Islet of Langerhans (tissue), 1 donor: ENCODE measurements around the gene MLLT10.

ENCODE experiments used
- FAIRE-seq: peaks from one replicate; lab custom pipeline; 2011; peaks lifted over from hg19 to GRCh38; lab: Jason Lieb, UNC

MLLT10 gene

DNA sequence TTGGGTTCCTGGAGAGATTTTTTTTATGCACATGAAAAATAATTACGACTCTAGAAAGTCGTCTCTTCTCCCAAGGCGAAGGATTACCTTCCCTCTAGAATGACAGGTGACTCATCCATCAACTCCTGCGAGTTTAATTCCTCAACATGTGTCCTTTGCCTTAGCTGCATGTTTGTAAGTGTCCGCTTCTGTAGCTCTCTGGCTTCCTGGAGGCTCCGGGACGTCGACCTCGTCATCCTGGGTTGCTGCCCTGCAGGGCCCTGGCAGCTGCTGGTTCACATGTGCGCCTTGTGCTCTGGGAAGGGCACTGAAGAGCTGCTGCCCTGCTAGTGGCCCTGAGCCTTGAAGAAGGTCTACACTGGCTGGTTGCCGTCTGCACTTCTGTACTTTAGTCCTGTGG, 210.2 kb downstream of the MLLT10 start:
- FAIRE-seq = no peak

DNA sequence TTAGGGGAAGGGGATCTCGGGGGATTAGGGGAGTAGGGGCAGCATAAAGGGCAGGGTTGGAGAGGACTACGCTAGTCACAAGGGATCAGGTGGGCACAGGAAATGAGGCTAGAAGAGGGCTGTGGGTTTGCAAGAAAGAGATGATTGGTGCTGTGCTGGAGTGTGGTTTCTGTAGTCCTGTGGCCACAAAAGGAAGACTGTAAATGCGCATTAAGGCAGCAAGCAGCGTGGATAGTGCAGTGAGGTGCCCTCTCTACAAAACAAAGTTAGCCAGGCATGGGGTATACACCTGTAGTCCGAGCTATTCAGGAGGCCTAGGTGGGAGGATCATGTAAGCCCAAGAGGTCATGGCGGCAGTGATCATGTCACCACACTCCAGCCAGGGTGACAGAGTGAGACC, 212.1 kb downstream of the MLLT10 start:
- no peak for FAIRE-seq

DNA sequence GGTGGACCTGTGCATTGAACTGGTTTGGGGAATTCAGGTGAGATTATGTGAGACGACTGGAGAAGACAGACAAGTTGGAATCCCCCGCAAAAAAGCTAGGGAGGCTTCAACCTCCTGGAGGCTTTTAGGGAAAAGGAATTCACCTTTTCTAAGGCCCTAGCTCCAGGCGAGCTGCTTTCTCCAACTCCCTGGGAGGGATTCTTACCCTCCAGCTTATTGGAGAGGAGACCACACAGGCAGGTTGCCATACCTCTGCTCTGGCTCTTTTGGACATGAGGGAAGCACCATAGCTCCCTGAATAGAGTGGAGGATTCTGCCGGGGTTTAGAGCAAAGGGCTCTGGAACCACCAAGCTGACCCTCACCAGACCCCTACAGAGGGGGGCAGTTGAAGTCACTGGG, 213.8 kb downstream of the MLLT10 start:
- FAIRE-seq = no peak

- FAIRE-seq = no peak
Measured at GRCh38 chr10:21749788-21750187, 215.8 kb downstream of the MLLT10 start.

GRCh38 chr10:21750424-21750823, 216.4 kb downstream of the MLLT10 start:
- FAIRE-seq = no peak

DNA sequence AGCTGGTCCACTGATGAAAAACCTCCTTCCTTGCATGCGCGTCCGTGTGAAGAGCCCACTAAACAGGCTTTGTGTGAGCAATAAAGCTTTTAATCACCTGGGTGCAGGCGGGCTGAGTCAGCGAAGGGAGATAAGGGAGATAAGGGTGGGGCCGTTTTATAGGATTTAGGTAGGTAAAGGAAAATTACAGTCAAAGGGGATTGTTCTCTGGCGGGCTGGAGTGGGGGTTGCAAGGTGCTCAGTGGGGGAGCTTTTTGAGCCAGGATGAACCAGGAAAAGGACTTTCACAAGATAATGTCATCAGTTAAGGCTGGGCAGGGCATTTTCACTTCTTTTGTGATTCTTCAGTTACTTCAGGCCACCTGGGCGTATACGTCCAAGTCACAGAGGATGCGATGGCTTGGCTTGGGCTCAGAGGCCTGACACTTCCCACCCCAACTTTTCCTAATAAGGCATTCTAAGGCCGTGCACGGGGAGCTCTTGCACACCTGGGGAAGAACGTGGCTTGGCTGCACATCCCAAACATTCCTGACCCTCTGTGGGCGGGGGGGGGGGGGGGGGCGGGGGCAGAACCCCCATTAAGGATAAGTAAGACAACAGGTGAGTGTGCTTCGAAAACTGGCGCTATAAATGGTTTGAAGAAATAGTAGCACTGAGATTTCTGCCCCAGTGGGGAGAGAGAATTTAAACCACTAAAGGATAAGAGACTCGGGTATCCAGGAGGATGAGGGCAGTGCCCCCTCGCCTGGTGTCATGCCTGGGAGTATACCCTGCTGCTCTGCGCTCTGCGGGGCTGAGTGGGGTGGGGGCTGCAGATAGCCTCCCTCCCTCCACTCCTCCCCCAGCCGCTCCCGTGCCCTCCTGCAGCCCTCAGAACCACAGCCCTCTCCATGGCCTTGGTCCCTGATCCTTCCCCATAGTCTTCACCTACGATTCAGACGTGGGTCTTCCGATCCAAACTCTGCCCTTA, 217.6 kb downstream of the MLLT10 start:
- FAIRE-seq = no peak

DNA sequence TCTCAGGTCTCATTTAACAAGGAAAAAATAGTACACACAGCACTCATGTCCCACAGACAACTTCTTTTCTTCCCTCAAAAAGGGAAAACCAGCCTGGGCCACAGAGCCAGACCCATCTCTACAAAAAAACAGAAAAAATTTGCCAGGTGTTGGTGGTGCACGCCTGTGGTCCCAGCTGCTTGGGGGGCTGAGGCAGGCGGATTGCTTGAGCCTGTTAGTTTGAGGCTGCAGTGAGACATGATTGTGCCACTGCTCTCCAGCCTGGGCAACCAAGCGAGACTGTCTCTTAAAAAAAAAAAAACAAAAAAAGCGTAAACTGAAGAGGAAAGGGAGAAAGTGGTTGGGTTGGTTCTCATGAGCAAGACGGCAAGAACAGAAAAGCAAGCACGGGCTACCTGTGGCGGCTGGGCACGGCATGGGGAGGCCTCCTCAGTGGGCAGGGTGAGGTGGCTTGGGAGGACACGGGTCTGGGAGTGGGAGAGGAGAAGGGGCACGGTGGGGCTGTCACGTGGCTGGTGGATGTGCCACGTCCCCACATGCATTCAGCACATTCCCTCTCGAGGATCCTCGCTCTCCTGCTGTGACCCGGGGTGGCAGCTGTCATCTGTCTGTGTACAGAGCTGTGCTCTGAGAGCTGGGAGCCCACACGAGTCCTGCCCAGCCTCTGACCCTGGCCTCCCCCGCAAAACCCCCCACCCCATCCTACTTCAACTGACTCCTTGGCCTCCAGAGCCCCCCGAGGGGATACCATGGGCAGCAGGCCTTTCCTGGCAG, 219.7 kb downstream of the MLLT10 start:
- no peak for FAIRE-seq

- no peak for FAIRE-seq
Measured at GRCh38 chr10:21754410-21755011, 220.5 kb downstream of the MLLT10 start.

DNA sequence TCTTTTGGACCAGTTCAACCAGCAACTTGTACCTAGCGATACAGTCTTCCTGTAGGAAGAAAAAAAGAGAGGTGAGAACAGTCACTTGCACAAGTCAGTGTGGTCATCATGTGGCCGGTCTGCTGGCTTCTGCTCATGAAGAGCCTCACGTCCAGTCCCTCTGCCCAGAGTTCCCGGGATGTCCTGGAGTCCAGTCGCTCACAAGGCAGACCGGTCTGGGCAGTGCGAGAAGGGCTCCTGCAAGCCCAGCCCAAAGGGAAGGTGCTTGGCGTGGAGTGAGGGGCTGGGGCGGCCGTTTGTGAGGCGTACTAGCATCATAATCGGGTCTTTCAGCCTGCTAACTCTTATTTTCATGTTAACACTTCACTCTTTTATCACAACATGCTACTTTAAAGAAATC, 222.7 kb downstream of the MLLT10 start:
- FAIRE-seq = no peak

- FAIRE-seq = no peak
Measured at GRCh38 chr10:21757185-21757901, 223.3 kb downstream of the MLLT10 start.

GRCh38 chr10:21758239-21758638, 224.2 kb downstream of the MLLT10 start:
- no peak for FAIRE-seq

GRCh38 chr10:21758696-21759095, 224.7 kb downstream of the MLLT10 start:
- FAIRE-seq = no peak

- FAIRE-seq = no peak
Measured at GRCh38 chr10:21759232-21759631, 225.2 kb downstream of the MLLT10 start.

- no peak for FAIRE-seq
Measured at GRCh38 chr10:21760332-21760731, 226.3 kb downstream of the MLLT10 start.

GRCh38 chr10:21764466-21765189, 230.6 kb downstream of the MLLT10 start:
- FAIRE-seq = no peak

GRCh38 chr10:21769041-21769440, 235.0 kb downstream of the MLLT10 start:
- no peak for FAIRE-seq

DNA sequence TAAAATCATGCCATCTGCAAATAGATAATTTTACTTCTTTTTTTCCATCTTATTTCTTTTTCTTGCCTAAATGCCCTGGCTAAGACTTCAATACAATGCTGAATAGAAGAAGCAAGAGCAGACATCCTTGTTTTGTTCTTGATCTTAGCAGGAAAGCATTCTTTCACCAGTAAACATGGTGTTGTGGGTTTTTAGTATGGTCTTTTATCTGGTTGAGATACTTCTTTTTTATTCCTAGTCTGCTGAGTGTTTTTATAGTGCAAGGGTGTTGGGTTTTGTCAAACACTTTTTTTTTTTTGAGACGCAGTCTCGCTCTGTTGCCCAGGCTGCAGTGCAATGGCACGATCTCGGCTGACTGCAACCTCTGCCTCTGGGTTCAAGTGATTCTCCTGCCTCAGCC, 237.2 kb downstream of the MLLT10 start:
- no peak for FAIRE-seq

GRCh38 chr10:21776883-21777282, 242.9 kb downstream of the MLLT10 start:
- FAIRE-seq = no peak

DNA sequence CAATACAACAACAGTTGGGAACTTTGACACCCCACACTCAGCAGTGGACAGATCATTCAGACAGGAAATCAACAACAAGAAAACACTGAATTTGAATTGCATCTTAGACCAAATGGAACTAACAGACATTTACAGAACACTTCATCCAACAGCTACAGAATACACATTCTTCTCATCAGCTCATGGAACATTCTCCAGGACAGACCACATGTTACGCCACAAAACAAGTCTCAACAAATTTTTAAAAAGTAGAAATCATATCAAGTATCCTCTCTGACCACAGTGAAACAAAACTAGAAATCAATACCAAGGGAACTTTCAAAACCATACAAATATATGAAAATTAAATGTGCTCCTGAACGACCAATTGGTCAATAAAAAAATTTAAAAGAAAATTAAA, 257.2 kb downstream of the MLLT10 start:
- no peak for FAIRE-seq
